ENCODE measurements around the gene ZMIZ1. TPM values are rescaled to one million over a fixed set of nuclear protein-coding genes. Genes with fewer than 3 reads are reported as not detected.
A peak's percentile ranks its signal among the peaks of the same experiment; 100 is the strongest.

Gene ZMIZ1
- polyA plus RNA-seq, 2 of the 4 experiments (the other 2 are of a cell fraction) = 8.1 to 30.3 TPM

DNA sequence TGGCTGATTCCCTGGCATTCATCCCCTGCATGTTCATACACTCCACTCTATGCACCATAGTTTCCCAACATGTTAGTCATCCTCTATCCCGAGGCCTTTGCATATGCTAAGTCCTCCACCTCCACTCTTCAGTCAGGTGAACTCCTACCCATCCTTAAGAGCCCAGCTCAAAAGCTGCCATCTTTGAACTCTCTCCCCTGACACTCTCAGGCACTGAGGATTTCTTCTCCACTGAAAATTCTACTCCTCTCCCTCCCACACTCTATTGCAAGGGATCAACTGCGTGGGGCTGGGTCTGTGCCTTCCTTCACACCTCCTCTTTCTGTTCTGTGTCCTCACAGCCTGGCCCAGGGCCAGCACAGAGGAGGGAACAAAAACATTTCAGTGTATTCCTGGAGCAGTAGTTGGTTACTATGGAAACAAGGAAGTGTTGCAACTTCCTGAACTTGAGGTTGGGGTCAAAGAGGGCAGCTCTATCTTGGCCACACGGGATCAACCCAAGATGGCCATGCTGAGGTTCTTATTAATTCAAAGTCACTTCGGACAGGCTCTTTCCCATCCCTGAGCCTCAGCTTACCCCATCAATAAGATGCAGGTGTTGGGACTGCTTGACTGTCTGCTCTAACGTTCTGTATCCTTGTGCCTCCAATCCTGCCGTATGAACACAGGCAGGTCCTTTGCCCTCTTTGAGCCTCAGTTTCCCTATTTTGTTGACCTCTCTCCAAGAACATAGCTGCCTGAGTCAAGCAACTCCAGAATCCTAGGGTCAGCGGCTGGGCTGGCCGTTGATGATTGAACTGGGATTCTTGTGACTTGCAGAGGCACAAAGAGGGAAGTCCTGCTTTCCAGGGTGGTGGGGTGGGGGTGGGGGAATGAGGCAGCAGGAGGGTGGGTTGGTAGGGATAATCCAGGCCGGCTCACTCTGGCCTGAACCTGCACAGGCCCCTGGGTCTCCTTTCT is 15.5 kb downstream of the ZMIZ1 start:
- Histone ChIP-seq H3K9me3 (no peaks in the 10 kb centered on the region), H3K4me2 (peak overlapping the region; percentile 61), H3K4me3 (no peak overlapping the region), H3K27ac (peak overlapping the region; percentile 71 to 98), H3K4me1 (peaks cover 99% of the 10 kb centered on the region)
- ChIA-PET CTCF (interaction anchor here (34.5 kb wide), 1 partner anchor 109 kb away, joined by 373 read pairs; no protein-coding TSS in a partner anchor), POLR2A (no interaction called here)
- WGBS (ENCODE audit: missing lambda C conversion rate) = 56% methylated on average over 9 of the region's 9 CpGs
- FAIRE-seq = no peak
- peak; percentile 82 to 86 for DNase-seq (ENCODE audit: low read depth in 1 of 2, low spot score in 1 of 2)
- ATAC-seq = peak; percentile 72 to 76
- TF ChIP-seq HOXB5 (CRISPR knock-in tag; IDR thresholded peaks at IDR 0.05) (peak; percentile 69; the same call in 1 of the 2 replicates), JUN (IDR thresholded peaks at IDR 0.05) (peak in 1 of 2 experiments; percentile 48; a peak in 1 of 5 replicates), REST (IDR thresholded peaks at IDR 0.05) (no peak), HOXB13 (CRISPR knock-in tag; IDR thresholded peaks at IDR 0.05; ENCODE audit: low read depth) (peak; percentile 95), CEBPB (IDR thresholded peaks at IDR 0.05) (peak; percentile 63 to 91), MYC (IDR thresholded peaks at IDR 0.05; ENCODE audit: borderline replicate concordance, low read length) (no peak), TP53 (CRISPR knock-in tag; IDR thresholded peaks at IDR 0.05) (0 out of 2 replicates have a peak, but pooled peaks have one; percentile 35), ELK1 (IDR thresholded peaks at IDR 0.05; ENCODE audit: low read depth, low read length) (no peak), NR3C1 (IDR thresholded peaks at IDR 0.05) (no peak), JUNB (IDR thresholded peaks at IDR 0.05) (no peak), FOSB (CRISPR knock-in tag; IDR thresholded peaks at IDR 0.05) (peak; percentile 48; the same call in 1 of the 2 replicates), FOSL2 (IDR thresholded peaks at IDR 0.05) (no peak), FOSL2 (CRISPR knock-in tag; IDR thresholded peaks at IDR 0.05) (peak; percentile 55), HDAC2 (IDR thresholded peaks at IDR 0.05) (no peak), ZNF302 (CRISPR knock-in tag; IDR thresholded peaks at IDR 0.05) (peak; percentile 64; the same call in 1 of the 2 replicates), RARB (CRISPR knock-in tag; IDR thresholded peaks at IDR 0.05) (0 out of 2 replicates have a peak, but pooled peaks have one; percentile 35), EHF (CRISPR knock-in tag; IDR thresholded peaks at IDR 0.05) (0 out of 2 replicates have a peak, but pooled peaks have one; percentile 53)
- TF ChIP-seq, protein P1, sequence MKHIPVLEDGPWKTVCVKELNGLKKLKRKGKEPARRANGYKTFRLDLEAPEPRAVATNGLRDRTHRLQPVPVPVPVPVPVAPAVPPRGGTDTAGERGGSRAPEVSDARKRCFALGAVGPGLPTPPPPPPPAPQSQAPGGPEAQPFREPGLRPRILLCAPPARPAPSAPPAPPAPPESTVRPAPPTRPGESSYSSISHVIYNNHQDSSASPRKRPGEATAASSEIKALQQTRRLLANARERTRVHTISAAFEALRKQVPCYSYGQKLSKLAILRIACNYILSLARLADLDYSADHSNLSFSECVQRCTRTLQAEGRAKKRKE (CRISPR knock-in tag; IDR thresholded peaks at IDR 0.05; ENCODE audit: low read depth) = peak; percentile 68; the same call in 1 of the 2 replicates
- TF ChIP-seq, protein P2, sequence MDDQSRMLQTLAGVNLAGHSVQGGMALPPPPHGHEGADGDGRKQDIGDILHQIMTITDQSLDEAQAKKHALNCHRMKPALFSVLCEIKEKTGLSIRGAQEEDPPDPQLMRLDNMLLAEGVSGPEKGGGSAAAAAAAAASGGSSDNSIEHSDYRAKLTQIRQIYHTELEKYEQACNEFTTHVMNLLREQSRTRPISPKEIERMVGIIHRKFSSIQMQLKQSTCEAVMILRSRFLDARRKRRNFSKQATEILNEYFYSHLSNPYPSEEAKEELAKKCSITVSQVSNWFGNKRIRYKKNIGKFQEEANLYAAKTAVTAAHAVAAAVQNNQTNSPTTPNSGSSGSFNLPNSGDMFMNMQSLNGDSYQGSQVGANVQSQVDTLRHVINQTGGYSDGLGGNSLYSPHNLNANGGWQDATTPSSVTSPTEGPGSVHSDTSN (IDR thresholded peaks at IDR 0.05) = no peak
- TF ChIP-seq, protein P3, sequence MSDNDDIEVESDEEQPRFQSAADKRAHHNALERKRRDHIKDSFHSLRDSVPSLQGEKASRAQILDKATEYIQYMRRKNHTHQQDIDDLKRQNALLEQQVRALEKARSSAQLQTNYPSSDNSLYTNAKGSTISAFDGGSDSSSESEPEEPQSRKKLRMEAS (IDR thresholded peaks at IDR 0.05) = peak; percentile 38; the same call in 1 of the 2 replicates
